IPS-20b (cell line): ENCODE data around the gene MATCAP1.

ENCODE experiments used
- H3K27ac ChIP-seq: one replicate; pipeline ENCODE4 v1.5.1; 2013; ENCODE audit warnings: low read length
- H3K27me3 ChIP-seq: 2 replicates; pipeline ENCODE4 v1.6.1; 2013; ENCODE audit warnings: mild to moderate bottlenecking, low read length, inconsistent platforms; ENCODE audit not compliant: insufficient read depth
- H3K36me3 ChIP-seq: 2 replicates; pipeline ENCODE4 v1.6.1; 2013; ENCODE audit warnings: low read depth, mild to moderate bottlenecking, inconsistent platforms, low read length, moderate library complexity; ENCODE audit not compliant: insufficient read depth
- H3K4me1 ChIP-seq: 2 replicates; pipeline ENCODE4 v1.6.1; 2013; ENCODE audit warnings: mild to moderate bottlenecking, control low read depth, inconsistent platforms, low read length, moderate library complexity; ENCODE audit not compliant: insufficient read depth
- H3K4me3 ChIP-seq: 2 replicates; pipeline ENCODE4 v1.5.1; 2013; ENCODE audit warnings: mild to moderate bottlenecking, low read length, inconsistent platforms
- H3K9ac ChIP-seq: 2 replicates; pipeline ENCODE4 v1.6.1; 2013; ENCODE audit warnings: low read depth, mild to moderate bottlenecking, inconsistent platforms, low read length, moderate library complexity
- H3K9me3 ChIP-seq: 2 replicates; pipeline ENCODE4 v1.6.1; 2013; ENCODE audit warnings: mild to moderate bottlenecking, low read depth, low read length, inconsistent platforms; ENCODE audit not compliant: insufficient read depth

MATCAP1 gene

GRCh38 chr16:67183627-67184452 is at the start of gene MATCAP1:
MATCAP1 (minus strand) TSS chr16:67183963; CDS start chr16:67180610, 3,353 bp downstream.
- peaks cover 3% of the 10 kb centered on the region; the same call in 1 of the 2 replicates for H3K4me1 ChIP-seq
- H3K9me3 ChIP-seq = no peaks in the 10 kb centered on the region
- H3K36me3 ChIP-seq = no peaks in the 10 kb centered on the region
- peak within 1 kb of the TSS; percentile 84 for H3K4me3 ChIP-seq
- H3K27me3 ChIP-seq = peaks cover 41% of the 10 kb centered on the region
- peak within 1 kb of the TSS; percentile 86; the same call in 1 of the 2 replicates for H3K9ac ChIP-seq
- peak within 1 kb of the TSS; percentile 89 for H3K27ac ChIP-seq

- no peak overlapping the region for H3K4me3 ChIP-seq
- H3K9ac ChIP-seq = no peak overlapping the region
- H3K36me3 ChIP-seq = peaks cover 65% of the 10 kb centered on the region
- H3K4me1 ChIP-seq = no peaks in the 10 kb centered on the region; the same call in 1 of the 2 replicates
- no peaks in the 10 kb centered on the region for H3K27me3 ChIP-seq
- H3K27ac ChIP-seq = no peak overlapping the region
- H3K9me3 ChIP-seq = no peaks in the 10 kb centered on the region
These were observed 47.3 kb upstream of the MATCAP1 start for GRCh38 chr16:67230809-67231660.

GRCh38 chr16:67229906-67230808 is 46.4 kb upstream of the MATCAP1 start:
- Histone ChIP-seq H3K4me3 (no peak overlapping the region), H3K4me1 (no peaks in the 10 kb centered on the region; the same call in 1 of the 2 replicates), H3K27ac (no peak overlapping the region), H3K9me3 (no peaks in the 10 kb centered on the region), H3K27me3 (0 out of 2 replicates have a peak, but pooled peaks cover 5% of the 10 kb centered on the region), H3K9ac (no peak overlapping the region), H3K36me3 (peaks cover 56% of the 10 kb centered on the region)

- 0 out of 2 replicates have a peak, but pooled peaks cover 5% of the 10 kb centered on the region for H3K27me3 ChIP-seq
- H3K27ac ChIP-seq = no peak overlapping the region
- H3K9me3 ChIP-seq = no peaks in the 10 kb centered on the region
- peaks cover 47% of the 10 kb centered on the region for H3K36me3 ChIP-seq
- H3K9ac ChIP-seq = no peak overlapping the region
- no peak overlapping the region for H3K4me3 ChIP-seq
- H3K4me1 ChIP-seq = no peaks in the 10 kb centered on the region; the same call in 1 of the 2 replicates
These were observed 45.1 kb upstream of the MATCAP1 start for GRCh38 chr16:67228905-67229304.

GRCh38 chr16:67228034-67228785 is 44.4 kb upstream of the MATCAP1 start:
- Histone ChIP-seq H3K4me3 (peak overlapping the region; percentile 82), H3K9me3 (no peaks in the 10 kb centered on the region), H3K9ac (0 out of 2 replicates have a peak overlapping the region, but pooled peaks have one; percentile 78), H3K27me3 (0 out of 2 replicates have a peak, but pooled peaks cover 5% of the 10 kb centered on the region), H3K4me1 (no peaks in the 10 kb centered on the region; the same call in 1 of the 2 replicates), H3K36me3 (peaks cover 42% of the 10 kb centered on the region), H3K27ac (no peak overlapping the region)

GRCh38 chr16:67227567-67227921 is 43.8 kb upstream of the MATCAP1 start:
- Histone ChIP-seq H3K4me3 (peak overlapping the region; percentile 82), H3K9ac (peak overlapping the region; percentile 78; the same call in 1 of the 2 replicates), H3K9me3 (no peaks in the 10 kb centered on the region), H3K36me3 (peaks cover 41% of the 10 kb centered on the region), H3K4me1 (no peaks in the 10 kb centered on the region; the same call in 1 of the 2 replicates), H3K27ac (peak overlapping the region; percentile 12), H3K27me3 (0 out of 2 replicates have a peak, but pooled peaks cover 5% of the 10 kb centered on the region)

- H3K9ac ChIP-seq = peak within 1 kb of the TSS; percentile 78; the same call in 1 of the 2 replicates
- H3K9me3 ChIP-seq = no peaks in the 10 kb centered on the region
- 0 out of 2 replicates have a peak, but pooled peaks cover 5% of the 10 kb centered on the region for H3K27me3 ChIP-seq
- no peaks in the 10 kb centered on the region; the same call in 1 of the 2 replicates for H3K4me1 ChIP-seq
- H3K36me3 ChIP-seq = peaks cover 40% of the 10 kb centered on the region
- peak within 1 kb of the TSS; percentile 12 for H3K27ac ChIP-seq
- H3K4me3 ChIP-seq = peak within 1 kb of the TSS; percentile 82
These were observed 43.2 kb upstream of the MATCAP1 start, which contains the start of gene TMEM208 for GRCh38 chr16:67226804-67227566. TMEM208 (plus strand) TSS chr16:67227130; CDS start chr16:67227219, 89 bp downstream.

- Histone ChIP-seq H3K4me3 (peak overlapping the region; percentile 82), H3K4me1 (no peaks in the 10 kb centered on the region; the same call in 1 of the 2 replicates), H3K9ac (peak overlapping the region; percentile 57; the same call in 1 of the 2 replicates), H3K27me3 (0 out of 2 replicates have a peak, but pooled peaks cover 5% of the 10 kb centered on the region), H3K36me3 (peaks cover 34% of the 10 kb centered on the region), H3K9me3 (no peaks in the 10 kb centered on the region), H3K27ac (no peak overlapping the region)
These were observed 42.6 kb upstream of the MATCAP1 start for GRCh38 chr16:67226295-67226803.

GRCh38 chr16:67223992-67224391 is 40.2 kb upstream of the MATCAP1 start:
- H3K9ac ChIP-seq = no peak overlapping the region
- H3K27me3 ChIP-seq = peaks cover 5% of the 10 kb centered on the region; the same call in 1 of the 2 replicates
- H3K36me3 ChIP-seq = peaks cover 10% of the 10 kb centered on the region
- no peaks in the 10 kb centered on the region for H3K9me3 ChIP-seq
- no peak overlapping the region for H3K27ac ChIP-seq
- H3K4me3 ChIP-seq = no peak overlapping the region
- no peaks in the 10 kb centered on the region; the same call in 1 of the 2 replicates for H3K4me1 ChIP-seq
